Measurements from ENCODE around the gene RASL12. TPM values are rescaled to one million over a fixed set of nuclear protein-coding genes. Genes with fewer than 3 reads are reported as not detected.

The RASL12 gene
- total and polyA plus RNA-seq, 2 of the 8 experiments (the other 6 are each of a cell fraction or from before 2014, with no cell fraction given), result 9.5 to 10.3 TPM

- Histone ChIP-seq H3K18ac (ENCODE audit: extremely low read depth, low read length) (no peak overlapping the region), H3K79me1 (ENCODE audit: low read depth, low read length) (no peaks in the 10 kb centered on the region), H3K36me3 (ENCODE audit: control insufficient read depth in 2 of 4, insufficient read depth in 4 of 4, low read length in 3 of 4) (no peaks in the 10 kb centered on the region), H3K4me1 (replicated peaks in 1 of 4; ENCODE audit: control insufficient read depth in 3 of 4, insufficient read depth in 4 of 4, low read length in 3 of 4) (peaks cover 5 to 16% (median 7%) of the 10 kb centered on the region in 4 experiments), H3K56ac (replicated peaks; ENCODE audit: insufficient read length, low read depth, low read length) (no peak overlapping the region), H2BK5ac (ENCODE audit: low read depth, low read length) (no peak overlapping the region), H3K4me2 (ENCODE audit: insufficient read depth in 1 of 2, low read depth in 2 of 2, low read length in 2 of 2) (no peak overlapping the region), H3K14ac (ENCODE audit: insufficient read length) (no peak overlapping the region), H4K91ac (replicated peaks; ENCODE audit: insufficient read length, low read length) (no peak overlapping the region), H2AK5ac (ENCODE audit: low read depth, low read length) (no peak overlapping the region), H3K27ac (ENCODE audit: low read depth, low read length) (no peak overlapping the region), H2BK12ac (ENCODE audit: low read depth, low read length) (peak overlapping the region; percentile 60; the same call in 1 of the 2 replicates), H3K9ac (replicated peaks in 1 of 4; ENCODE audit: extremely low read depth in 1 of 4, low read depth in 3 of 4, low read length in 3 of 4) (no peak overlapping the region), H3K23ac (ENCODE audit: insufficient read length) (no peak overlapping the region), H3K4me3 (ENCODE audit: extremely low read depth in 1 of 4, insufficient read depth in 2 of 4, low read depth in 3 of 4, low read length in 4 of 4) (no peak overlapping the region), H2AFZ (ENCODE audit: low read length) (no peak overlapping the region), H2BK120ac (replicated peaks; ENCODE audit: low read depth, low read length) (no peak overlapping the region), H3K4ac (replicated peaks; ENCODE audit: insufficient read length, low read depth, low read length) (no peak overlapping the region), H3K9me3 (ENCODE audit: insufficient read depth in 2 of 2, low read depth in 1 of 2, low read length in 1 of 2) (peaks cover 3% of the 10 kb centered on the region in 2 experiments; a peak in 2 of 4 replicates), H4K5ac (ENCODE audit: insufficient read length, low read depth, low read length) (no peak overlapping the region), H3K79me2 (ENCODE audit: control insufficient read depth in 1 of 2, insufficient read depth in 2 of 2, low read length in 2 of 2) (no peaks in the 10 kb centered on the region; a peak in 1 of 4 replicates), H4K8ac (ENCODE audit: extremely low read depth, insufficient read depth, low read length) (no peak overlapping the region), H2BK20ac (ENCODE audit: low read length) (no peak overlapping the region), H4K20me1 (replicated peaks in 1 of 2; ENCODE audit: control insufficient read depth in 1 of 2, insufficient read depth in 2 of 2, low read length in 2 of 2) (no peaks in the 10 kb centered on the region), H2BK15ac (ENCODE audit: low read length) (no peak overlapping the region), H3K27me3 (replicated peaks in 1 of 4; ENCODE audit: control insufficient read depth in 3 of 4, extremely low read depth in 1 of 4, insufficient read depth in 3 of 4, low read length in 3 of 4) (peaks cover 0 to 6% (median 0%) of the 10 kb centered on the region in 4 experiments; a peak in 2 of 7 replicates), H3K23me2 (ENCODE audit: low read depth, low read length) (peaks cover 6% of the 10 kb centered on the region; the same call in 1 of the 2 replicates)
- WGBS, 2 experiments (ENCODE audit: extremely low coverage in 1 of 2, insufficient coverage in 1 of 2, insufficient read length in 1 of 2, insufficient replicate concordance in 2 of 2, low coverage in 1 of 2, low lambda C conversion rate in 2 of 2, missing lambda C conversion rate in 1 of 2), result 100% methylated on average over 1 of the region's 1 CpG; no CpG with 5 or more reads in 1 of the 2 experiments
- POLR2A ChIA-PET (ENCODE audit: partially characterized antibody), result interaction anchor here (1.3 kb wide), 1 partner anchor 10 kb away, joined by 4 read pairs; no protein-coding TSS in a partner anchor
- FAIRE-seq (no peak), DNase-seq (ENCODE audit: low read depth in 1 of 2, low spot score in 2 of 2) (no peak)
- CTCF ChIA-PET (ENCODE audit: partially characterized antibody), result interaction anchor here (7.3 to 32.9 kb wide), 2 partner anchors 13 to 18 kb away, joined by 82 to 1213 read pairs; partner anchors contain the start of genes RASL12 and SLC51B
- TF ChIP-seq RBBP5 (IDR thresholded peaks at IDR 0.05; ENCODE audit: borderline replicate concordance, low read depth, low read length) (no peak), KDM1A (IDR thresholded peaks at IDR 0.05; ENCODE audit: borderline replicate concordance, low read length) (no peak), EZH2 (IDR thresholded peaks at IDR 0.05; ENCODE audit: low read depth, low read length, severe bottlenecking) (no peak), JUND (IDR thresholded peaks at IDR 0.05; ENCODE audit: low read length) (no peak), SP4 (IDR thresholded peaks at IDR 0.05; ENCODE audit: low read length) (no peak), SIX5 (IDR thresholded peaks at IDR 0.05; ENCODE audit: low read depth, low read length) (no peak), TAF1 (IDR thresholded peaks at IDR 0.05; ENCODE audit: low read depth, low read length) (no peak), SRF (IDR thresholded peaks at IDR 0.05; ENCODE audit: low read depth, low read length) (no peak), ATF2 (IDR thresholded peaks at IDR 0.05; ENCODE audit: low read length) (no peak), ZNF274 (IDR thresholded peaks at IDR 0.05; ENCODE audit: borderline replicate concordance, extremely low read depth, low read length) (no peak)
- TF ChIP-seq, protein P1, sequence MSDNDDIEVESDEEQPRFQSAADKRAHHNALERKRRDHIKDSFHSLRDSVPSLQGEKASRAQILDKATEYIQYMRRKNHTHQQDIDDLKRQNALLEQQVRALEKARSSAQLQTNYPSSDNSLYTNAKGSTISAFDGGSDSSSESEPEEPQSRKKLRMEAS (IDR thresholded peaks at IDR 0.05), result no peak
Measured at GRCh38 chr15:65072027-65072426, 4.2 kb upstream of the RASL12 start.
